Astrocyte of the cerebellum (primary cell): ENCODE measurements around the gene LILRB1.
"Not testable (repeated sequence)": the region's sequence is repeated elsewhere in the genome, so short reads cannot be mapped to it uniquely, and the experiment has no call there.

ENCODE experiments used
- DNase-seq: peaks from one replicate; pipeline ENCODE4 v3.0.0-alpha.2; 2011; ENCODE audit warnings: low read depth
- H3K4me3 ChIP-seq: 2 replicates; pipeline ENCODE4 v1.5.1; 2011; ENCODE audit warnings: mild to moderate bottlenecking, low read depth, low read length, moderate library complexity
- in situ Hi-C: cut with HindIII; loops from 2 replicates; pipeline ENCODE4 v1.10.0; 2017; ENCODE audit warnings: low sequenced_read_pairs
- TF ChIP-seq, protein P1 (sequence below): IDR thresholded peaks from 2 replicates; pipeline ENCODE4 v1.5.1; 2012; ENCODE audit warnings: low read length, low read depth, moderate library complexity, mild to moderate bottlenecking; ENCODE audit errors: missing control alignments

LILRB1 gene

DNA sequence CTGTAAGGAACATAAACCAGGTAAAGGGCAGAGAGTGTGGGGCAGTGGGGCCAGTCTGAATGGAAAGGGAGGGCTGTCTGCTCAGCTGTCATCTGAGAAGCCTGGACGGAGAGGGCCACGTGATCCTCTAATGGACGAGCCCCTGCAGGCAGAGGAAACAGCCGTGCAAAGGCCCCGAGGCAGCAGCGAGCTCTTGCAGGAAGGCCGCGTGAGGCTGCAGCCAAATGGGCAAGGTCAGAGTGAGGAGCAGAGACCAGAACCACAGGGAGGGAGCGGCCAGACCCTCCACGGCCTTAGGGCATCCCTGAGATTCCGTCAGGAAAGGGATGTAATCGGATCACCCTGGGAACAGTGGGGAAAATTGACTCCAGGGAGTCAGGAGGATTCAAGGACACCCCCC, 36.9 kb downstream of the LILRB1 start:
- TF ChIP-seq, protein P1, sequence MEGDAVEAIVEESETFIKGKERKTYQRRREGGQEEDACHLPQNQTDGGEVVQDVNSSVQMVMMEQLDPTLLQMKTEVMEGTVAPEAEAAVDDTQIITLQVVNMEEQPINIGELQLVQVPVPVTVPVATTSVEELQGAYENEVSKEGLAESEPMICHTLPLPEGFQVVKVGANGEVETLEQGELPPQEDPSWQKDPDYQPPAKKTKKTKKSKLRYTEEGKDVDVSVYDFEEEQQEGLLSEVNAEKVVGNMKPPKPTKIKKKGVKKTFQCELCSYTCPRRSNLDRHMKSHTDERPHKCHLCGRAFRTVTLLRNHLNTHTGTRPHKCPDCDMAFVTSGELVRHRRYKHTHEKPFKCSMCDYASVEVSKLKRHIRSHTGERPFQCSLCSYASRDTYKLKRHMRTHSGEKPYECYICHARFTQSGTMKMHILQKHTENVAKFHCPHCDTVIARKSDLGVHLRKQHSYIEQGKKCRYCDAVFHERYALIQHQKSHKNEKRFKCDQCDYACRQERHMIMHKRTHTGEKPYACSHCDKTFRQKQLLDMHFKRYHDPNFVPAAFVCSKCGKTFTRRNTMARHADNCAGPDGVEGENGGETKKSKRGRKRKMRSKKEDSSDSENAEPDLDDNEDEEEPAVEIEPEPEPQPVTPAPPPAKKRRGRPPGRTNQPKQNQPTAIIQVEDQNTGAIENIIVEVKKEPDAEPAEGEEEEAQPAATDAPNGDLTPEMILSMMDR: no peak
- DNase-seq: no peak
- in situ Hi-C loops: no loop called here
- H3K4me3 ChIP-seq: no peak overlapping the region

DNA sequence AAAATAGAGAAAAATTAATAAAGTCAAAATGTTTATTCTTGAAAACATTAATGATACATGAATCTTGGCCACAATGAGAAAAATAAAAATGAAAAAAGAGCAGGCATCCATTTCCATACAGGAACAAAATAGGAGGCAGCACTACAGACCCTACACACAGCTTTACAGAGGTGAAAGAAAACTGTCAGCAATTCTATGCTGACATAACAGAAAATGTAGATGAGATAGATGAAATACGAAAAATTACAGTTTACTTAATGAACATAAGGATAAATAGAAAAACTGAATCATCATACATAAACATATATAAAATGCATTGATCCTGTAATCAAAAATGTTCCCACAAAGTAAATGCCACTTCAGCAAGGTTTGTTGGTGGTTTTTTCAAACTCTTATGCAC, 38.1 kb downstream of the LILRB1 start:
- in situ Hi-C loops: no loop called here
- H3K4me3 ChIP-seq: no peak overlapping the region
- TF ChIP-seq, protein P1: no peak
- no peak for DNase-seq

DNA sequence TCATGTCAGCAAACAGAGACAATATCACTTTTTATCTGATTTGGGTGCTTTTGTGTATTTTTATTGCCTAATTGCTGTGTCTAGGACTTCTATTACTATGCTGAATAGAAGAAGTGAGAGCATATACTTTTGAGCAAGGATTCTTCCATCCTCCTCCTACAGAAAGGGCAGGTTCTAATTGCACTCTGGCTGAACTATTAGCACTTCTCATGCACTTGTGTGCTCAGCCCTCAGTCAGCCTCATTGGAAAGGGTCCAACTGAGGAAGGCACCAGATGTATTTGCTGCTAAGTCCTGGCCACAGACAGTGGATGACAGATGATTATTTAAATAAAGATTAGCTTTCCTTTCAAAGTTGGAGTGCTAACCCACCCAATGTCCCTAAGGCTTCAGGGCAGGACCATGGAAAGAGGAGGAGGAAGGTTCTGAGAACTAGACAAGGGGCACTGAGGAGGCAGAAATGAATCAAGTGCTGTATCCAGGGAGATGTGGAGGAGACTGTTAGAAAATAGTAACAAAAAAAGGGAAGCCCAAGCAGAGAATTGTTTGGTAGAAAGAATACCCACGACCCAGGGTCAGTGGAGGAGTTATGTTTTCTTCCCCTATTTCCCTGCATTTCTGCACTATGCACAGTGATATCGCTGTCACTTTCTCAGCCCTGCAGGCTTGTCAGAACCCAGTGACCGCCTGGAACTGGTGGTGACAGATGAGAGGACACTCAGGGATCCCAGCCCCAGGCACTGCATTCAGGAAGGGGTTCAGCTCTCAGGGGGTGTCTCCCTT, 40.5 kb downstream of the LILRB1 start:
- in situ Hi-C loops: no loop called here
- TF ChIP-seq, protein P1: no peak

DNA sequence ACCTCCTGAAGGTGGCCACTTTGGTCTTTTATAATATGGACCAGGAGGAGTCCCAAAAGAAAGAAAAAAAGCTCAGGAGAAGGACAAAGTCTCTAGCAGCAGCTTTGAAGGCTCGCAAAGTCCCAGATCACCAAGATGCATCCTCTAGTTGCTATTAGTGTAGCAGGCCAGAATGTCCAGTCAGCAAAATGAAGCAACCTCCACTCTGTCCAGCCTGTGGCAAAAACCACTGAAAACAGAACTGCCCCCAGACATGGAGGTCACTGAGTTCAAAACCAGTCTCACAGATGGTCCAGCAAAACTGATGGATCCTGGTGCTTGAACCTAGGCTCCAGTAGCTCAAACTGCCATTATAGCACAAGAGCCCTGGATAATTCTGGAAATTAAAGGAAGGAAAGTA, 42.9 kb downstream of the LILRB1 start:
- TF ChIP-seq, protein P1: no peak
- in situ Hi-C loops: no loop called here
- no peak for DNase-seq
- H3K4me3 ChIP-seq: no peak overlapping the region

More for the DNA sequence above, 40.5 kb downstream of the LILRB1 start:
- no peak for DNase-seq
- H3K4me3 ChIP-seq: no peak overlapping the region

DNA sequence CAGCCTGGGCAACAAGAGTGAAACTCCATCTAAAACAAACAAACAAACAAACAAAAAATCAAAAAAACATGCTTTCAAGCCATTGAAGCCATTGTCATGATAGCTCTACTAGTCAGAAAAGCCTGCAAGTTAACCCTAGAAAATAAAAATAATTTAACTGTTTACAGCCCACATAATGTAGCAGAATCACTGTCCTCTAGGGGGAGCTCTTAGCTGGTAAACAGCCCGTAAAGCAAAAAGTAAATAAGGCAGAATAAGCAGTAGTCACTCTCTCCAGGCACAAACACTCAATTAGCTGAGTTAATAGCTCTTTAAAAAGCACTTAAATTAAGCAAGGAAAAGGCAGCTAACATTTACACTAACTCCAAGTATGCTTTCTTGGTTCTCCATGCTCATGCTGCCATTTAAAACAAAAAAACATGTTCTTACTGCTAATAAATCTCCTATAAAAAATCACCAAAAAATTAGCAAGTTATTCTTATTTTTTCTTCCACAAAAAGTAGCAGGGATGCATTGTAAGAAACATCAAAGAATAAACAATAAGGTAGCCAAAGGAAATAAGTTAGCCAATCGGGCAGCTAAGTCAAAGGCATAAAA, 43.8 kb downstream of the LILRB1 start:
- no peak overlapping the region for H3K4me3 ChIP-seq
- TF ChIP-seq, protein P1: peak; percentile 22
- DNase-seq: no peak
- in situ Hi-C loops: no loop called here

DNA sequence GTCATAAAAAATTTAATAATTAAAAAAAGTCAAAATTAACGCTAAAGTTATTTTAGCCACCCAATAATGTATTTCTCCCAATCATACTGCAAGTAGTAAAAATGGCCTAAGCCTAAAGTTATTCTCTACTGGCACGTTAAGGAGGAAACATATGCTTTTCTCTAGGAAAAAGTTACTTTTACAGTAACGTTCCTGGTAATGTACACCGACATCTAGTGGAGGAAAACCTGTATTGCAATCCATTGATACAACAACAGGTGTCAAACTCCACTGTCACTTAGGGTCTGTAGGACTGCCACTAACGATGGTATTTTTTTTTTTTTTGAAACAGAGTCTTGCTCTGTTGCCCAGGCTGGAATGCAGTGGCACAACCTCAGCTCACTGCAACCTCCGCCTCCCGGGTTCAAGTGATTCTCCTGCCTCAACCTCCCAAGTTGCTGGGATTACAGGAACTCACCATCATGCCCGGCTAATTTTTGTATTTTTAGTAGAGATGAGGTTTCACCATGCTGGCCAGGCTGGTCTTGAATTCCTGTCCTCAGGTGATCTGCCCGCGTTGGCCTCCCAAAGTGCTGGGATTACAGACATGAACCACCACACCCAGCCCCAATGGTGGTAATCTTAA, 46.0 kb downstream of the LILRB1 start:
- TF ChIP-seq, protein P1: peak; percentile 68
- H3K4me3 ChIP-seq, DNase-seq, in situ Hi-C loops: not testable (repeated sequence)
